Effector memory CD4-positive, alpha-beta T cell (primary cell): ENCODE data around the gene CABP1.
"Not testable (repeated sequence)": the region's sequence is repeated elsewhere in the genome, so short reads cannot be mapped to it uniquely, and the experiment has no call there.

Experiments used
- DNase-seq, 3 donors: peaks; one replicate each; pipeline ENCODE4 v3.0.0-alpha.2; 2020
- H3K27ac ChIP-seq: 2 replicates; pipeline ENCODE4 v1.7.0; 2013; ENCODE audit warnings: mild to moderate bottlenecking, low read length, moderate library complexity; ENCODE audit not compliant: insufficient read depth, poor library complexity, severe bottlenecking
- H3K27me3 ChIP-seq: replicated peaks from 2 replicates; pipeline ENCODE4 v1.7.0; 2013; ENCODE audit warnings: mild to moderate bottlenecking, low read length; ENCODE audit not compliant: insufficient read depth, control insufficient read depth, poor library complexity, severe bottlenecking
- H3K36me3 ChIP-seq: 2 replicates; pipeline ENCODE4 v1.7.0; 2013; ENCODE audit warnings: mild to moderate bottlenecking, low read length, moderate library complexity; ENCODE audit not compliant: control insufficient read depth, insufficient read depth
- H3K4me1 ChIP-seq: 2 replicates; pipeline ENCODE4 v1.7.0; 2013; ENCODE audit warnings: low read length, mild to moderate bottlenecking; ENCODE audit not compliant: control insufficient read depth, insufficient read depth, poor library complexity, severe bottlenecking
- H3K4me3 ChIP-seq: 2 replicates; pipeline ENCODE4 v1.7.0; 2013; ENCODE audit warnings: low read length, low read depth, mild to moderate bottlenecking; ENCODE audit not compliant: insufficient read depth, poor library complexity, severe bottlenecking
- H3K9me3 ChIP-seq: 2 replicates; pipeline ENCODE4 v1.7.0; 2013; ENCODE audit warnings: mild to moderate bottlenecking, low read length, moderate library complexity; ENCODE audit not compliant: control insufficient read depth

CABP1 gene

GRCh38 chr12:120666571-120667390, 26.4 kb downstream of the CABP1 start:
- DNase-seq: no peak
- no peak overlapping the region for H3K4me3 ChIP-seq
- H3K36me3 ChIP-seq: no peaks in the 10 kb centered on the region
- no peaks in the 10 kb centered on the region for H3K27me3 ChIP-seq
- H3K9me3 ChIP-seq: no peaks in the 10 kb centered on the region
- H3K4me1 ChIP-seq: no peaks in the 10 kb centered on the region
- H3K27ac ChIP-seq: no peak overlapping the region

- H3K27ac ChIP-seq: no peak overlapping the region
- H3K4me1 ChIP-seq: no peaks in the 10 kb centered on the region
- no peaks in the 10 kb centered on the region for H3K36me3 ChIP-seq
- H3K4me3 ChIP-seq: no peak overlapping the region
- no peaks in the 10 kb centered on the region for H3K9me3 ChIP-seq
- no peaks in the 10 kb centered on the region for H3K27me3 ChIP-seq
- no peak for DNase-seq
These were observed 27.9 kb downstream of the CABP1 start for GRCh38 chr12:120668091-120668867.

GRCh38 chr12:120668868-120669840, 28.7 kb downstream of the CABP1 start:
- no peak for DNase-seq
- no peak overlapping the region for H3K4me3 ChIP-seq
- no peaks in the 10 kb centered on the region for H3K36me3 ChIP-seq
- no peaks in the 10 kb centered on the region for H3K4me1 ChIP-seq
- no peaks in the 10 kb centered on the region for H3K27me3 ChIP-seq
- no peaks in the 10 kb centered on the region for H3K9me3 ChIP-seq
- H3K27ac ChIP-seq: no peak overlapping the region

- H3K36me3 ChIP-seq, DNase-seq: not testable (repeated sequence)
These were observed 29.8 kb downstream of the CABP1 start for GRCh38 chr12:120670237-120670636.

GRCh38 chr12:120670667-120671066, 30.2 kb downstream of the CABP1 start:
- H3K4me1 ChIP-seq: no peaks in the 10 kb centered on the region
- DNase-seq: no peak

More at GRCh38 chr12:120670237-120670636, 29.8 kb downstream of the CABP1 start:
- H3K9me3 ChIP-seq, H3K4me1 ChIP-seq, H3K27ac ChIP-seq, H3K27me3 ChIP-seq, H3K4me3 ChIP-seq: not testable (repeated sequence)

GRCh38 chr12:120674097-120674636, 33.7 kb downstream of the CABP1 start:
- H3K4me1 ChIP-seq: peaks cover 12% of the 10 kb centered on the region
- H3K4me3 ChIP-seq: no peak overlapping the region
- DNase-seq: no peak

More at GRCh38 chr12:120670667-120671066, 30.2 kb downstream of the CABP1 start:
- Histone ChIP-seq H3K27ac (no peak overlapping the region), H3K9me3 (no peaks in the 10 kb centered on the region), H3K36me3 (no peaks in the 10 kb centered on the region), H3K4me3 (no peak overlapping the region), H3K27me3 (no peaks in the 10 kb centered on the region)

GRCh38 chr12:120677765-120678473, 37.5 kb downstream of the CABP1 start:
- Histone ChIP-seq H3K27ac (no peak overlapping the region), H3K4me1 (peaks cover 12% of the 10 kb centered on the region)
- DNase-seq: no peak

More at GRCh38 chr12:120674097-120674636, 33.7 kb downstream of the CABP1 start:
- no peaks in the 10 kb centered on the region for H3K36me3 ChIP-seq
- H3K27ac ChIP-seq: no peak overlapping the region
- H3K27me3 ChIP-seq: no peaks in the 10 kb centered on the region
- no peaks in the 10 kb centered on the region for H3K9me3 ChIP-seq

GRCh38 chr12:120678572-120678971, 38.1 kb downstream of the CABP1 start:
- Histone ChIP-seq H3K36me3 (no peaks in the 10 kb centered on the region), H3K27me3 (no peaks in the 10 kb centered on the region), H3K4me3 (no peak overlapping the region), H3K27ac (no peak overlapping the region), H3K9me3 (no peaks in the 10 kb centered on the region), H3K4me1 (peaks cover 12% of the 10 kb centered on the region)
- no peak for DNase-seq

More at GRCh38 chr12:120677765-120678473, 37.5 kb downstream of the CABP1 start:
- H3K27me3 ChIP-seq: no peaks in the 10 kb centered on the region
- no peaks in the 10 kb centered on the region for H3K9me3 ChIP-seq
- no peak overlapping the region for H3K4me3 ChIP-seq
- no peaks in the 10 kb centered on the region for H3K36me3 ChIP-seq
